H1 (cell line): ENCODE measurements around the gene TBC1D22A. TPM values are rescaled to one million over a fixed set of nuclear protein-coding genes. Genes with fewer than 3 reads are reported as not detected.

Experiments used
- CTCF ChIA-PET: fragments of 300-600 bp; sonication (Branson Sonifier 250); formaldehyde crosslinking; loops from one replicate; lab custom pipeline; 2021; ENCODE audit not compliant: partially characterized antibody; lab: Charles Lee
- POLR2A ChIA-PET: fragments of 300-600 bp; sonication (Branson Sonifier 250); formaldehyde crosslinking; loops from one replicate; lab custom pipeline; 2021; ENCODE audit warnings: inconsistent platforms; ENCODE audit not compliant: partially characterized antibody; lab: Charles Lee
- DNase-seq, 2 experiments: peaks; one replicate each; pipeline versions ENCODE4 v3.0.0 to v3.0.0-alpha.2; 2010 to 2022; ENCODE audit warnings: low spot score in 2 of 2, low read depth in 1 of 2, mixed read lengths in 1 of 2
- FAIRE-seq: peaks from 2 replicates; lab custom pipeline; 2011; peaks lifted over from hg19 to GRCh38; lab: Jason Lieb, UNC
- H2AFZ ChIP-seq: 2 replicates; pipeline ENCODE4 v1.8.1; 2012; ENCODE audit warnings: low read length, inconsistent platforms
- H2AK5ac ChIP-seq: 2 replicates; pipeline ENCODE4 v1.6.1; 2013; ENCODE audit warnings: low read depth, low read length
- H2BK120ac ChIP-seq: replicated peaks from 2 replicates; pipeline ENCODE3; 2013; ENCODE audit warnings: low read depth, low read length, inconsistent platforms
- H2BK12ac ChIP-seq: 2 replicates; pipeline ENCODE4 v1.6.1; 2013; ENCODE audit warnings: low read depth, low read length
- H2BK15ac ChIP-seq: 2 replicates; pipeline ENCODE4 v1.6.1; 2013; ENCODE audit warnings: low read length
- H2BK20ac ChIP-seq: 2 replicates; pipeline ENCODE4 v1.6.1; 2013; ENCODE audit warnings: low read length
- H2BK5ac ChIP-seq: 2 replicates; pipeline ENCODE4 v1.6.1; 2013; ENCODE audit warnings: low read depth, low read length
- H3K14ac ChIP-seq: 2 replicates; pipeline ENCODE4 v1.6.1; 2013; ENCODE audit warnings: inconsistent platforms; ENCODE audit not compliant: insufficient read length
- H3K18ac ChIP-seq: 2 replicates; pipeline ENCODE4 v1.6.1; 2013; ENCODE audit warnings: low read length; ENCODE audit errors: extremely low read depth
- H3K23ac ChIP-seq: 2 replicates; pipeline ENCODE4 v1.6.1; 2013; ENCODE audit warnings: inconsistent platforms; ENCODE audit not compliant: insufficient read length
- H3K23me2 ChIP-seq: 2 replicates; pipeline ENCODE4 v1.6.1; 2013; ENCODE audit warnings: low read depth, low read length
- H3K27ac ChIP-seq: 2 replicates; pipeline ENCODE4 v1.6.1; 2011; ENCODE audit warnings: low read depth, low read length, inconsistent platforms
- H3K27me3 ChIP-seq, 4 experiments: replicated peaks in 1 of 4; 1 replicate in 1 of 4; 2 replicates in 3 of 4; pipeline versions ENCODE4 v1.6.1 to v1.8.1; 2011 to 2013; ENCODE audit warnings: low read length in 3 of 4, mild to moderate bottlenecking in 3 of 4, inconsistent platforms in 2 of 4, mixed read lengths in 2 of 4, moderate library complexity in 1 of 4; ENCODE audit not compliant: control insufficient read depth in 3 of 4, insufficient read depth in 3 of 4; ENCODE audit errors: extremely low read depth in 1 of 4
- H3K36me3 ChIP-seq, 4 experiments: 2 replicates each; pipeline versions ENCODE4 v1.6.1 to v1.8.1; 2011 to 2013; ENCODE audit warnings: mild to moderate bottlenecking in 4 of 4, low read length in 3 of 4, moderate library complexity in 2 of 4, control low read depth in 1 of 4, inconsistent platforms in 1 of 4; ENCODE audit not compliant: insufficient read depth in 4 of 4, control insufficient read depth in 2 of 4
- H3K4ac ChIP-seq: replicated peaks from 2 replicates; pipeline ENCODE3; 2013; ENCODE audit warnings: low read length, low read depth, mixed read lengths, inconsistent platforms; ENCODE audit not compliant: insufficient read length
- H3K4me1 ChIP-seq, 4 experiments: replicated peaks in 1 of 4; 1 replicate in 1 of 4; 2 replicates in 3 of 4; pipeline versions ENCODE4 v1.6.1 to v1.8.1; 2011 to 2013; ENCODE audit warnings: low read length in 3 of 4, inconsistent platforms in 2 of 4, mixed read lengths in 1 of 4; ENCODE audit not compliant: insufficient read depth in 4 of 4, control insufficient read depth in 3 of 4
- H3K4me2 ChIP-seq, 2 experiments: 2 replicates each; pipeline versions ENCODE4 v1.6.1 to v1.8.1; 2011 to 2013; ENCODE audit warnings: low read depth in 2 of 2, low read length in 2 of 2, control low read depth in 1 of 2, inconsistent platforms in 1 of 2, mild to moderate bottlenecking in 1 of 2; ENCODE audit not compliant: insufficient read depth in 1 of 2
- H3K4me3 ChIP-seq, 4 experiments: fragments of 200-600, 300-600 bp in 1 of 4; sonication (generic), shearing (Covaris generic), sonication (Bioruptor Twin) in 1 of 4; 2 replicates each; pipeline versions ENCODE4 v1.5.1 to v1.8.1; 2011 to 2016; ENCODE audit warnings: low read length in 4 of 4, low read depth in 3 of 4, control low read depth in 2 of 4, inconsistent platforms in 2 of 4, mild to moderate bottlenecking in 2 of 4, mixed read lengths in 1 of 4, moderate library complexity in 1 of 4; ENCODE audit not compliant: insufficient read depth in 2 of 4; ENCODE audit errors: extremely low read depth in 1 of 4
- H3K56ac ChIP-seq: replicated peaks from 2 replicates; pipeline ENCODE3; 2013; ENCODE audit warnings: low read depth, mild to moderate bottlenecking, mixed read lengths, low read length, inconsistent platforms; ENCODE audit not compliant: insufficient read length
- H3K79me1 ChIP-seq: 2 replicates; pipeline ENCODE4 v1.6.1; 2013; ENCODE audit warnings: low read depth, low read length, control low read depth
- H3K79me2 ChIP-seq, 2 experiments: 2 replicates each; pipeline versions ENCODE4 v1.6.1 to v1.8.1; 2012 to 2013; ENCODE audit warnings: low read length in 2 of 2, mild to moderate bottlenecking in 2 of 2, inconsistent platforms in 1 of 2; ENCODE audit not compliant: insufficient read depth in 2 of 2, control insufficient read depth in 1 of 2
- H3K9ac ChIP-seq, 4 experiments: replicated peaks in 1 of 4; 1 replicate in 1 of 4; 2 replicates in 3 of 4; pipeline versions ENCODE4 v1.6.1 to v1.8.1; 2011 to 2013; ENCODE audit warnings: low read depth in 3 of 4, low read length in 3 of 4, control low read depth in 2 of 4, mild to moderate bottlenecking in 2 of 4, moderate library complexity in 2 of 4, inconsistent platforms in 1 of 4; ENCODE audit errors: extremely low read depth in 1 of 4
- H3K9me3 ChIP-seq, 2 experiments: 2 replicates each; pipeline versions ENCODE4 v1.6.1 to v1.8.1; 2012 to 2013; ENCODE audit warnings: mild to moderate bottlenecking in 2 of 2, moderate library complexity in 2 of 2, control low read depth in 1 of 2, inconsistent platforms in 1 of 2, low read depth in 1 of 2, low read length in 1 of 2, mixed read lengths in 1 of 2; ENCODE audit not compliant: insufficient read depth in 2 of 2
- H4K20me1 ChIP-seq, 2 experiments: replicated peaks in 1 of 2; 2 replicates each; pipeline versions ENCODE3 to v1.8.1; 2011 to 2013; ENCODE audit warnings: inconsistent platforms in 2 of 2, low read length in 2 of 2, mild to moderate bottlenecking in 1 of 2; ENCODE audit not compliant: insufficient read depth in 2 of 2, control insufficient read depth in 1 of 2
- H4K5ac ChIP-seq: 2 replicates; pipeline ENCODE4 v1.6.1; 2013; ENCODE audit warnings: low read length, low read depth, mixed read lengths, inconsistent platforms; ENCODE audit not compliant: insufficient read length
- H4K8ac ChIP-seq: 2 replicates; pipeline ENCODE4 v1.8.0; 2013; ENCODE audit warnings: mild to moderate bottlenecking, moderate library complexity, low read length, inconsistent platforms; ENCODE audit not compliant: insufficient read depth; ENCODE audit errors: extremely low read depth
- H4K91ac ChIP-seq: replicated peaks from 2 replicates; pipeline ENCODE3; 2013; ENCODE audit warnings: low read length, mixed read lengths, inconsistent platforms; ENCODE audit not compliant: insufficient read length
- ASH2L ChIP-seq: fragments of 200-600, 300-600 bp; sonication (generic); IDR thresholded peaks from one replicate; pipeline ENCODE4 v1.7.1; 2017; ENCODE audit warnings: low read length
- CEBPB ChIP-seq: IDR thresholded peaks from 2 replicates; pipeline ENCODE4 v1.6.1; 2012; ENCODE audit warnings: low read depth, low read length
- JUND ChIP-seq: IDR thresholded peaks from 2 replicates; pipeline ENCODE4 v1.6.1; 2011; ENCODE audit warnings: mild to moderate bottlenecking, improper control_type of control experiment, low read length
- KDM4A ChIP-seq: IDR thresholded peaks from one replicate; pipeline ENCODE4 v1.7.1; 2012; ENCODE audit warnings: low read depth, mild to moderate bottlenecking, moderate library complexity, low read length, inconsistent platforms; ENCODE audit not compliant: severe bottlenecking
- KDM5A ChIP-seq: fragments of 200-600 bp; IDR thresholded peaks from 2 replicates; pipeline ENCODE4 v1.7.1; 2012; ENCODE audit warnings: mild to moderate bottlenecking, low read length, inconsistent platforms, mixed read lengths
- NANOG ChIP-seq: IDR thresholded peaks from 2 replicates; pipeline ENCODE4 v1.6.1; 2011; ENCODE audit warnings: low read length, low read depth, mild to moderate bottlenecking, inconsistent platforms; ENCODE audit not compliant: insufficient read depth, poor library complexity, severe bottlenecking
- POLR2A ChIP-seq, 2 experiments: IDR thresholded peaks; 1 replicate in 1 of 2; 2 replicates in 1 of 2; pipeline ENCODE4 v1.6.1; 2011; ENCODE audit warnings: low read depth in 2 of 2, low read length in 2 of 2, mild to moderate bottlenecking in 2 of 2; ENCODE audit errors: control extremely low read depth in 1 of 2
- SAP30 ChIP-seq: fragments of 300-600 bp; sonication (generic); IDR thresholded peaks from 2 replicates; pipeline ENCODE4 v1.7.1; 2012; ENCODE audit warnings: low read length, moderate library complexity, mild to moderate bottlenecking, inconsistent platforms; ENCODE audit not compliant: insufficient read depth, insufficient replicate concordance
- SIN3A ChIP-seq, 2 experiments: IDR thresholded peaks in 1 of 2; conservative IDR thresholded peaks in 1 of 2; 2 replicates each; pipeline ENCODE4 v1.6.1; 2011 to 2012; ENCODE audit warnings: low read length in 2 of 2, improper control_type of control experiment in 1 of 2, low read depth in 1 of 2, mild to moderate bottlenecking in 1 of 2
- SP1 ChIP-seq: IDR thresholded peaks from 2 replicates; pipeline ENCODE4 v1.6.1; 2011; ENCODE audit warnings: low read depth, low read length
- SUZ12 ChIP-seq: fragments of 200-600 bp; sonication (generic); IDR thresholded peaks from 2 replicates; pipeline ENCODE4 v1.6.1; 2012; ENCODE audit warnings: mild to moderate bottlenecking, inconsistent platforms, low read length, moderate library complexity, mixed read lengths
- TAF7 ChIP-seq: optimal IDR thresholded peaks from 2 replicates; pipeline ENCODE3; 2011; ENCODE audit warnings: low read depth, mild to moderate bottlenecking, inconsistent platforms, low read length, moderate library complexity, borderline replicate concordance
- TCF12 ChIP-seq: IDR thresholded peaks from 2 replicates; pipeline ENCODE4 v1.6.1; 2011; ENCODE audit warnings: low read depth, mild to moderate bottlenecking, low read length
- WGBS, 2 experiments: shearing (Covaris generic) in 1 of 2; methylation state at CpG; one replicate each; pipeline versions ENCODE4 v1.1.6 to v1.1.7; 2013 to 2015; ENCODE audit warnings: low lambda C conversion rate in 2 of 2, mixed read lengths in 2 of 2, inconsistent platforms in 1 of 2, low coverage in 1 of 2, missing lambda C conversion rate in 1 of 2; ENCODE audit not compliant: insufficient replicate concordance in 2 of 2, insufficient coverage in 1 of 2, insufficient read length in 1 of 2; ENCODE audit errors: extremely low coverage in 1 of 2, missing lambda C conversion rate in 1 of 2; 5-methylcytosine and 5-hydroxymethylcytosine counted together
- polyA plus RNA-seq, 7 experiments: library from polyadenylated mRNA; depleted of rRNA in 3 of 7; stranded (reverse) in 5 of 7; unstranded in 2 of 7; fragments of >200 nt in 5 of 7; fragments of 200-250 nt in 2 of 7; gene quantifications; 1 replicate in 5 of 7; 2 replicates in 1 of 7; 4 replicates in 1 of 7; pipeline versions ENCODE4 v1.2.1 to v1.2.3, GENCODE V29; 2011 to 2013; ENCODE audit warnings: missing spikeins in 2 of 7, mixed read lengths in 2 of 7
- total RNA-seq: library from RNA; stranded (reverse); fragmentation: NEBNext Ultra II Directional; extraction: Animal tissue kit (Norgen Biotek cat#: 25700); gene quantifications from 2 replicates; pipeline ENCODE4 v1.2.1, GENCODE V29; 2021

TBC1D22A gene
- total and polyA plus RNA-seq, 2 of the 8 experiments (the other 6 are each of a cell fraction or from before 2014, with no cell fraction given): 11.9 to 18.4 TPM

- Histone ChIP-seq H3K27me3 (no peaks in the 10 kb centered on the region), H3K9me3 (no peaks in the 10 kb centered on the region), H2BK20ac (no peak overlapping the region), H2AFZ (no peak overlapping the region), H3K4ac (no peak overlapping the region), H3K23me2 (peaks cover 16% of the 10 kb centered on the region; the same call in 1 of the 2 replicates), H3K79me2 (no peaks in the 10 kb centered on the region), H3K27ac (no peak overlapping the region), H2BK12ac (no peak overlapping the region), H2BK5ac (no peak overlapping the region), H3K9ac (no peak overlapping the region), H3K4me1 (no peaks in the 10 kb centered on the region), H3K4me3 (no peak overlapping the region), H2BK15ac (no peak overlapping the region), H3K23ac (no peak overlapping the region), H3K36me3 (peaks cover 0 to 5% (median 2%) of the 10 kb centered on the region in 4 experiments; a peak in 2 of 8 replicates), H3K4me2 (no peak overlapping the region), H3K79me1 (peaks cover 8% of the 10 kb centered on the region), H2AK5ac (no peak overlapping the region), H4K8ac (no peak overlapping the region), H4K20me1 (peaks cover 4 to 13% of the 10 kb centered on the region in 2 experiments), H3K18ac (no peak overlapping the region), H4K91ac (no peak overlapping the region), H4K5ac (no peak overlapping the region), H3K14ac (no peak overlapping the region), H3K56ac (no peak overlapping the region), H2BK120ac (no peak overlapping the region)
- DNase-seq (no peak), FAIRE-seq (no peak)
- 96 to 100% methylated on average over 1 to 8 of the region's 8 CpGs for WGBS, 2 experiments
- CTCF ChIA-PET: interaction anchor here (0.6 to 1.8 kb wide), 2 partner anchors 10 to 91 kb away, joined by 3 to 6 read pairs; no protein-coding TSS in a partner anchor
- POLR2A ChIA-PET: no interaction called here
- TF ChIP-seq KDM5A: no peak
- TF ChIP-seq ASH2L: no peak
- no peak for TF ChIP-seq SUZ12
- no peak for TF ChIP-seq SAP30
- no peak for TF ChIP-seq POLR2A (IDR thresholded peaks at IDR 0.05; ENCODE audit: control extremely low read depth in 1 of 2, low read depth in 2 of 2, low read length in 2 of 2)
- no peak for TF ChIP-seq JUND
- TF ChIP-seq SP1: no peak
- TF ChIP-seq CEBPB: no peak
- no peak for TF ChIP-seq SIN3A (conservative IDR thresholded peaks at IDR 0.05 in 1 of 2, IDR thresholded peaks at IDR 0.05 in 1 of 2; ENCODE audit: low read depth in 1 of 2, low read length in 2 of 2)
- TF ChIP-seq KDM4A: no peak
- TF ChIP-seq TAF7: no peak
- TF ChIP-seq TCF12: no peak
- no peak for TF ChIP-seq NANOG
Observed at GRCh38 chr22:47005506-47006408, 243.3 kb downstream of the TBC1D22A start.
